ENCODE data around the gene KDELR1. TPM values are rescaled to one million over a fixed set of nuclear protein-coding genes. Genes with fewer than 3 reads are reported as not detected.

The KDELR1 gene
- total RNA-seq, 6 experiments from 2014 or later = 69.1 to 83.1 (median 77.1) TPM

GRCh38 chr19:48367855-48368254 lies 23.5 kb downstream of the KDELR1 start:
- no peaks in the 10 kb centered on the region for H3K9me3 ChIP-seq
- no peak for ATAC-seq
- DNase-seq = peak in 1 of 3 donors; percentile 69
- H3K36me3 ChIP-seq = no peaks in the 10 kb centered on the region
- H3K4me3 ChIP-seq = no peak overlapping the region
- H3K27ac ChIP-seq = no peak overlapping the region
- H3K27me3 ChIP-seq = no peaks in the 10 kb centered on the region
- WGBS (ENCODE audit: insufficient coverage, low coverage, low lambda C conversion rate, missing lambda C conversion rate) = no CpG with 5 or more reads among the region's 5 CpGs
- no peak for TF ChIP-seq CTCF (IDR thresholded peaks at IDR 0.05)
- no peak for TF ChIP-seq POLR2A (IDR thresholded peaks at IDR 0.05)
- peaks cover 0 to 3% (median 0%) of the 10 kb centered on the region in 4 donors for H3K4me1 ChIP-seq
- intact Hi-C loops (cut with DNase I) = no loop called here

- H3K9me3 ChIP-seq = no peaks in the 10 kb centered on the region
- DNase-seq (no peak), ATAC-seq (no peak)
- peaks cover 0 to 3% (median 0%) of the 10 kb centered on the region in 4 donors for H3K4me1 ChIP-seq
- H3K4me3 ChIP-seq = no peak overlapping the region
- 92% methylated on average over 6 of the region's 11 CpGs for WGBS (ENCODE audit: insufficient coverage, low coverage, low lambda C conversion rate, missing lambda C conversion rate)
- H3K36me3 ChIP-seq = no peaks in the 10 kb centered on the region
- H3K27me3 ChIP-seq = no peaks in the 10 kb centered on the region
- H3K27ac ChIP-seq = no peak overlapping the region
- TF ChIP-seq CTCF (IDR thresholded peaks at IDR 0.05) (no peak), POLR2A (IDR thresholded peaks at IDR 0.05) (no peak)
- intact Hi-C loops (cut with DNase I) = no loop called here
Observed at GRCh38 chr19:48365602-48366001, 25.7 kb downstream of the KDELR1 start.

- Histone ChIP-seq H3K9me3 (no peaks in the 10 kb centered on the region), H3K4me1 (peaks cover 0 to 3% (median 0%) of the 10 kb centered on the region in 4 donors), H3K27me3 (no peaks in the 10 kb centered on the region), H3K4me3 (peak overlapping the region; percentile 27 to 65 (median 63)), H3K27ac (no peak overlapping the region), H3K36me3 (no peaks in the 10 kb centered on the region)
- ATAC-seq (no peak), DNase-seq (peak in 1 of 3 donors; percentile 54)
- 66% methylated on average over 8 of the region's 10 CpGs for WGBS (ENCODE audit: insufficient coverage, low coverage, low lambda C conversion rate, missing lambda C conversion rate)
- intact Hi-C loops (cut with DNase I) = no loop called here
- TF ChIP-seq POLR2A (IDR thresholded peaks at IDR 0.05) (no peak), CTCF (IDR thresholded peaks at IDR 0.05) (no peak)
Observed at GRCh38 chr19:48364598-48365348, 26.6 kb downstream of the KDELR1 start.

GRCh38 chr19:48363810-48364597 lies 27.3 kb downstream of the KDELR1 start, which contains the start of the genes SYNGR4 and TMEM143:
Gene SYNGR4 (plus strand): TSS chr19:48364367. CDS start chr19:48365843, 1,476 bp downstream.
Gene TMEM143 (minus strand): TSS chr19:48363940. CDS start chr19:48363920, 20 bp downstream.
- intact Hi-C loops (cut with DNase I) = no loop called here
- TF ChIP-seq POLR2A (IDR thresholded peaks at IDR 0.05) (no peak), CTCF (IDR thresholded peaks at IDR 0.05) (no peak)
- H3K9me3 ChIP-seq = no peaks in the 10 kb centered on the region
- WGBS (ENCODE audit: insufficient coverage, low coverage, low lambda C conversion rate, missing lambda C conversion rate) = under 1% methylated on average over 41 of the region's 59 CpGs
- peak within 1 kb of the TSS; percentile 80 to 93 (median 91) for H3K27ac ChIP-seq
- DNase-seq (peak; percentile 99 to 100 (median 99)), ATAC-seq (peak; percentile 89 to 94 (median 92))
- H3K36me3 ChIP-seq = no peaks in the 10 kb centered on the region
- H3K4me3 ChIP-seq = peak within 1 kb of the TSS; percentile 59 to 65 (median 63)
- peaks cover 0 to 3% (median 0%) of the 10 kb centered on the region in 4 donors for H3K4me1 ChIP-seq
- H3K27me3 ChIP-seq = no peaks in the 10 kb centered on the region

Measured in right lobe of liver (tissue), 6 donors.